A549 (cell line): Measurements from ENCODE around the gene SLC12A9. TPM values are rescaled to one million over a fixed set of nuclear protein-coding genes. Genes with fewer than 3 reads are reported as not detected.

Experiments
- ATAC-seq, 2 experiments: fragments of 200-7000 bp in 1 of 2; fragments of >200 bp in 1 of 2; cut with Nextera tagmentation in 1 of 2; cut with Tn5 transposase in 1 of 2; 3 replicates each; pipeline versions ENCODE4 v1.8.0 to v1.9.1; 2018 to 2020; ENCODE audit warnings: mild to moderate bottlenecking in 1 of 2, moderate library complexity in 1 of 2
- CTCF ChIA-PET: fragments of 300-600 bp; sonication (Branson Sonifier 250); formaldehyde crosslinking; extraction: SDS; loops from one replicate; lab custom pipeline; 2021; ENCODE audit warnings: antibody characterized with exemption, inconsistent platforms; lab: Yijun Ruan, JAX
- POLR2A ChIA-PET: fragments of 350-600 bp; formaldehyde crosslinking; extraction: SDS; loops from one replicate; lab custom pipeline; 2021; ENCODE audit warnings: antibody characterized with exemption, inconsistent platforms; lab: Yijun Ruan, JAX
- DNase-seq, 2 experiments: peaks; one replicate each; pipeline versions ENCODE4 v3.0.0 to v3.0.0-alpha.2; 2011 to 2016; ENCODE audit warnings: low read depth in 1 of 2, low spot score in 1 of 2
- FAIRE-seq: peaks from 2 replicates; lab custom pipeline; 2011; peaks lifted over from hg19 to GRCh38; lab: Jason Lieb, UNC
- H3K27ac ChIP-seq, 2 experiments: fragments of >200 bp; sonication (Bioruptor Twin); formaldehyde crosslinking; 3 replicates each; pipeline ENCODE4 v1.5.1; 2016 to 2017
- H3K4me1 ChIP-seq: fragments of >200 bp; sonication (Bioruptor Twin); formaldehyde crosslinking; 3 replicates; pipeline ENCODE4 v1.6.1; 2016
- H3K4me2 ChIP-seq: fragments of >200 bp; sonication (Bioruptor Twin); formaldehyde crosslinking; 3 replicates; pipeline ENCODE4 v1.6.1; 2016
- H3K4me3 ChIP-seq: fragments of >200 bp; sonication (Bioruptor Twin); formaldehyde crosslinking; 3 replicates; pipeline ENCODE4 v1.5.1; 2016
- H3K9me3 ChIP-seq: fragments of >200 bp; sonication (Bioruptor Twin); formaldehyde crosslinking; 3 replicates; pipeline ENCODE4 v1.6.1; 2016
- BCL3 ChIP-seq: fragments of >200 bp; sonication (Bioruptor Twin); formaldehyde crosslinking; IDR thresholded peaks from 3 replicates; pipeline ENCODE4 v1.6.1; 2016
- CBX8 ChIP-seq: fragments of 200-600 bp; sonication (generic); IDR thresholded peaks from 2 replicates; pipeline ENCODE4 v1.6.1; 2016
- CHD4 ChIP-seq: fragments of 200-600 bp; sonication (generic); IDR thresholded peaks from 2 replicates; pipeline ENCODE4 v1.6.1; 2016; ENCODE audit warnings: antibody characterized with exemption, mild to moderate bottlenecking, borderline replicate concordance
- FOXS1 ChIP-seq: fragments of 250-450 bp; sonication (Bioruptor Pico); IDR thresholded peaks from 2 replicates; pipeline ENCODE4 v1.5.0; 2020; ENCODE audit warnings: mild to moderate bottlenecking, moderate library complexity
- HDAC2 ChIP-seq: fragments of 200-600 bp; sonication (generic); IDR thresholded peaks from 2 replicates; pipeline ENCODE4 v1.6.1; 2016
- HEYL ChIP-seq: fragments of 250-450 bp; sonication (Bioruptor Pico); IDR thresholded peaks from 2 replicates; pipeline ENCODE4 v1.8.0; 2021; ENCODE audit warnings: mild to moderate bottlenecking, moderate library complexity
- MAFK ChIP-seq: fragments of 450-650 bp; IDR thresholded peaks from 2 replicates; pipeline ENCODE4 v1.6.1; 2014; ENCODE audit not compliant: partially characterized antibody
- MAX ChIP-seq: IDR thresholded peaks from 2 replicates; pipeline ENCODE4 v1.6.1; 2012
- PHF8 ChIP-seq: fragments of 200-600 bp; sonication (generic); IDR thresholded peaks from 2 replicates; pipeline ENCODE4 v1.6.1; 2016; ENCODE audit warnings: low read depth, mild to moderate bottlenecking, antibody characterized with exemption, moderate library complexity, borderline replicate concordance
- RCOR1 ChIP-seq: fragments of 150-350 bp; IDR thresholded peaks from 2 replicates; pipeline ENCODE4 v1.6.1; 2014; ENCODE audit warnings: antibody characterized with exemption, low read length, low read depth
- USF2 ChIP-seq: fragments of 450-650 bp; IDR thresholded peaks from 2 replicates; pipeline ENCODE4 v1.6.1; 2014; ENCODE audit warnings: antibody characterized with exemption
- WGBS: methylation state at CpG from one replicate; pipeline ENCODE4 v1.1.6; 2017; ENCODE audit errors: missing lambda C conversion rate; 5-methylcytosine and 5-hydroxymethylcytosine counted together
- polyA plus RNA-seq, 4 experiments: library from polyadenylated mRNA; depleted of rRNA in 3 of 4; stranded (reverse); fragments of >200 nt; fragmentation: RNase III in 1 of 4; extraction: RNeasy Plus Mini Kit Qiagen cat#74134 plus additional on column Dnase treatment in 1 of 4; gene quantifications; 2 replicates in 3 of 4; 3 replicates in 1 of 4; pipeline ENCODE4 v1.2.3, GENCODE V29; 2011 to 2017
- TF ChIP-seq, protein P1 (sequence below): fragments of >200 bp; sonication (Bioruptor Twin); formaldehyde crosslinking; IDR thresholded peaks from 3 replicates; pipeline ENCODE4 v1.5.1; 2016

SLC12A9 gene
- polyA plus RNA-seq, 2 of the 4 experiments (the other 2 are of a cell fraction), result 6.2 to 13.4 TPM

GRCh38 chr7:100860702-100861615, 8.4 kb downstream of the SLC12A9 start:
- Histone ChIP-seq H3K27ac (no peak overlapping the region), H3K4me1 (peaks cover 3% of the 10 kb centered on the region), H3K9me3 (no peaks in the 10 kb centered on the region), H3K4me3 (no peak overlapping the region), H3K4me2 (no peak overlapping the region)
- ATAC-seq (no peak), FAIRE-seq (no peak), DNase-seq (no peak)
- ChIA-PET CTCF (interaction anchor here (0.7 to 5.3 kb wide), 4 partner anchors 9 to 169 kb away, joined by 3 to 44 read pairs (median 4); partner anchors contain the start of gene SLC12A9), POLR2A (no interaction called here)
- WGBS, result 90% methylated on average over 15 of the region's 18 CpGs
- TF ChIP-seq, protein P1, sequence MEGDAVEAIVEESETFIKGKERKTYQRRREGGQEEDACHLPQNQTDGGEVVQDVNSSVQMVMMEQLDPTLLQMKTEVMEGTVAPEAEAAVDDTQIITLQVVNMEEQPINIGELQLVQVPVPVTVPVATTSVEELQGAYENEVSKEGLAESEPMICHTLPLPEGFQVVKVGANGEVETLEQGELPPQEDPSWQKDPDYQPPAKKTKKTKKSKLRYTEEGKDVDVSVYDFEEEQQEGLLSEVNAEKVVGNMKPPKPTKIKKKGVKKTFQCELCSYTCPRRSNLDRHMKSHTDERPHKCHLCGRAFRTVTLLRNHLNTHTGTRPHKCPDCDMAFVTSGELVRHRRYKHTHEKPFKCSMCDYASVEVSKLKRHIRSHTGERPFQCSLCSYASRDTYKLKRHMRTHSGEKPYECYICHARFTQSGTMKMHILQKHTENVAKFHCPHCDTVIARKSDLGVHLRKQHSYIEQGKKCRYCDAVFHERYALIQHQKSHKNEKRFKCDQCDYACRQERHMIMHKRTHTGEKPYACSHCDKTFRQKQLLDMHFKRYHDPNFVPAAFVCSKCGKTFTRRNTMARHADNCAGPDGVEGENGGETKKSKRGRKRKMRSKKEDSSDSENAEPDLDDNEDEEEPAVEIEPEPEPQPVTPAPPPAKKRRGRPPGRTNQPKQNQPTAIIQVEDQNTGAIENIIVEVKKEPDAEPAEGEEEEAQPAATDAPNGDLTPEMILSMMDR, result no peak
- TF ChIP-seq HEYL (CRISPR knock-in tag) (no peak), FOXS1 (CRISPR knock-in tag) (no peak), MAX (no peak), RCOR1 (no peak)

- POLR2A ChIA-PET, result interaction anchor here (0.6 to 0.7 kb wide), 2 partner anchors 13 to 28 kb away, joined by 3 to 4 read pairs; partner anchors contain the start of genes SRRT and UFSP1
- CTCF ChIA-PET, result interaction anchor here (0.7 to 5.3 kb wide), 5 partner anchors 10 to 297 kb away, joined by 3 to 44 read pairs (median 4); partner anchors contain the start of gene SLC12A9
- no peak for ATAC-seq
- Histone ChIP-seq H3K4me2 (no peak overlapping the region), H3K4me1 (peaks cover 9% of the 10 kb centered on the region), H3K4me3 (no peak overlapping the region), H3K9me3 (no peaks in the 10 kb centered on the region), H3K27ac (no peak overlapping the region)
- FAIRE-seq, result no peak
- TF ChIP-seq BCL3, result no peak
- DNase-seq, result no peak
- WGBS, result 93% methylated on average over 14 of the region's 14 CpGs
Observed at GRCh38 chr7:100861616-100861985, 9.1 kb downstream of the SLC12A9 start.

DNA sequence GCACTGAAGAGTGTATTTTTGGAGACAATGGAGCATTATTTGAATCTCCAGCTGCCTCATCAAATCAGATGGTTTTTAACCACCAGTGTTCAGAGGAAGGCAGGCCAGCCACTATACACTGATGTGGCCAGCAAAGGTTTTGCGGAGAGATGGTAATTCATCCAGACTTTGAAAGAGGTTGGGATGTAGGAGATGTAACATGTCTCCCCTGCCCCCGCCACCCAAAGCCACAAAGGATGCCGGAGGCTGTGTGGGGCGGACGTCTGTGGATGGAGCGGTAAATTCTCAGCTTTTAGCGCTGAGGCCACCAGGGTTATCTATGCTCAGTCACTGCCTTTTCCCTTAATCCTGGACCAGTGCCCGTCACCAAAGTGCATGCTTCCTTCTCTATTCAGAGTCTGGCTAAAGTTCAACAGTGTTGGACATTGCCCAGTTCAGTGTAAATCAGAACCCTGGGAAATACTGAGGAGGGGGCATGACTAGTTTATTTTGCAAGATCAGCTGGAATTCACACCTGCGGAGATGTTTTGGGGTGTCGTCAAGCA, 11.0 kb downstream of the SLC12A9 start:
- H3K27ac ChIP-seq, result no peak overlapping the region
- H3K4me3 ChIP-seq, result no peak overlapping the region
- H3K4me1 ChIP-seq, result peaks cover 18% of the 10 kb centered on the region
- DNase-seq, result no peak
- no peak for TF ChIP-seq HDAC2
- TF ChIP-seq CBX8, result no peak
- TF ChIP-seq MAFK, result peak; percentile 68
- no peak for TF ChIP-seq USF2
- TF ChIP-seq PHF8, result no peak
- no peak for TF ChIP-seq CHD4
- no peak for ATAC-seq
- CTCF ChIA-PET, result interaction anchor here (0.7 to 5.3 kb wide), 4 partner anchors 12 to 54 kb away, joined by 3 to 44 read pairs (median 5); partner anchors contain the start of gene SLC12A9
- no peak overlapping the region for H3K4me2 ChIP-seq
- no peaks in the 10 kb centered on the region for H3K9me3 ChIP-seq
- POLR2A ChIA-PET, result interaction anchor here (1.2 kb wide), 1 partner anchor 12 kb away, joined by 5 read pairs; the partner anchor contains the start of gene SRRT
- no peak for FAIRE-seq
- 91% methylated on average over 10 of the region's 10 CpGs for WGBS
